BJ (cell line): ENCODE measurements around the gene OSBPL5. TPM values are rescaled to one million over a fixed set of nuclear protein-coding genes. Genes with fewer than 3 reads are reported as not detected.

Source experiments
- CTCF ChIA-PET: fragments of 350-600 bp; formaldehyde crosslinking; extraction: SDS; loops from one replicate; lab custom pipeline; 2021; ENCODE audit warnings: antibody characterized with exemption, inconsistent platforms; lab: Yijun Ruan, JAX
- POLR2A ChIA-PET: fragments of 300-600 bp; sonication (Branson Sonifier 250); formaldehyde crosslinking; extraction: SDS; loops from one replicate; lab custom pipeline; 2021; ENCODE audit warnings: antibody characterized with exemption; lab: Charles Lee
- DNase-seq: peaks from one replicate; pipeline ENCODE4 v3.0.0-alpha.2; 2011; ENCODE audit warnings: low read depth
- H3K27me3 ChIP-seq: 2 replicates; pipeline ENCODE4 v1.6.0; 2011; ENCODE audit warnings: low read length; ENCODE audit not compliant: control insufficient read depth, insufficient read depth
- H3K36me3 ChIP-seq: 2 replicates; pipeline ENCODE4 v1.5.1; 2011; ENCODE audit warnings: low read length; ENCODE audit not compliant: control insufficient read depth, insufficient read depth
- H3K4me3 ChIP-seq: 2 replicates; pipeline ENCODE4 v1.5.1; 2011; ENCODE audit warnings: low read depth, mild to moderate bottlenecking, control low read depth, low read length
- polyA plus RNA-seq: library from polyadenylated mRNA; depleted of rRNA; stranded (reverse); fragments of >200 nt; gene quantifications from 2 replicates; pipeline ENCODE4 v1.2.3, GENCODE V29; 2011
- TF ChIP-seq, protein P1 (sequence below): IDR thresholded peaks from 2 replicates; pipeline ENCODE4 v1.5.1; 2011; ENCODE audit warnings: low read depth, mild to moderate bottlenecking, control low read depth, inconsistent platforms, low read length, moderate library complexity; ENCODE audit not compliant: insufficient read depth

Gene OSBPL5
- polyA plus RNA-seq, 1 experiment, result 20.8 TPM

GRCh38 chr11:3134218-3134621, 30.9 kb downstream of the OSBPL5 start:
- no peaks in the 10 kb centered on the region for H3K27me3 ChIP-seq
- POLR2A ChIA-PET, result no interaction called here
- no peak for DNase-seq
- TF ChIP-seq, protein P1, sequence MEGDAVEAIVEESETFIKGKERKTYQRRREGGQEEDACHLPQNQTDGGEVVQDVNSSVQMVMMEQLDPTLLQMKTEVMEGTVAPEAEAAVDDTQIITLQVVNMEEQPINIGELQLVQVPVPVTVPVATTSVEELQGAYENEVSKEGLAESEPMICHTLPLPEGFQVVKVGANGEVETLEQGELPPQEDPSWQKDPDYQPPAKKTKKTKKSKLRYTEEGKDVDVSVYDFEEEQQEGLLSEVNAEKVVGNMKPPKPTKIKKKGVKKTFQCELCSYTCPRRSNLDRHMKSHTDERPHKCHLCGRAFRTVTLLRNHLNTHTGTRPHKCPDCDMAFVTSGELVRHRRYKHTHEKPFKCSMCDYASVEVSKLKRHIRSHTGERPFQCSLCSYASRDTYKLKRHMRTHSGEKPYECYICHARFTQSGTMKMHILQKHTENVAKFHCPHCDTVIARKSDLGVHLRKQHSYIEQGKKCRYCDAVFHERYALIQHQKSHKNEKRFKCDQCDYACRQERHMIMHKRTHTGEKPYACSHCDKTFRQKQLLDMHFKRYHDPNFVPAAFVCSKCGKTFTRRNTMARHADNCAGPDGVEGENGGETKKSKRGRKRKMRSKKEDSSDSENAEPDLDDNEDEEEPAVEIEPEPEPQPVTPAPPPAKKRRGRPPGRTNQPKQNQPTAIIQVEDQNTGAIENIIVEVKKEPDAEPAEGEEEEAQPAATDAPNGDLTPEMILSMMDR, result no peak
- peaks cover 10% of the 10 kb centered on the region for H3K36me3 ChIP-seq
- CTCF ChIA-PET, result no interaction called here
- no peak overlapping the region for H3K4me3 ChIP-seq

DNA sequence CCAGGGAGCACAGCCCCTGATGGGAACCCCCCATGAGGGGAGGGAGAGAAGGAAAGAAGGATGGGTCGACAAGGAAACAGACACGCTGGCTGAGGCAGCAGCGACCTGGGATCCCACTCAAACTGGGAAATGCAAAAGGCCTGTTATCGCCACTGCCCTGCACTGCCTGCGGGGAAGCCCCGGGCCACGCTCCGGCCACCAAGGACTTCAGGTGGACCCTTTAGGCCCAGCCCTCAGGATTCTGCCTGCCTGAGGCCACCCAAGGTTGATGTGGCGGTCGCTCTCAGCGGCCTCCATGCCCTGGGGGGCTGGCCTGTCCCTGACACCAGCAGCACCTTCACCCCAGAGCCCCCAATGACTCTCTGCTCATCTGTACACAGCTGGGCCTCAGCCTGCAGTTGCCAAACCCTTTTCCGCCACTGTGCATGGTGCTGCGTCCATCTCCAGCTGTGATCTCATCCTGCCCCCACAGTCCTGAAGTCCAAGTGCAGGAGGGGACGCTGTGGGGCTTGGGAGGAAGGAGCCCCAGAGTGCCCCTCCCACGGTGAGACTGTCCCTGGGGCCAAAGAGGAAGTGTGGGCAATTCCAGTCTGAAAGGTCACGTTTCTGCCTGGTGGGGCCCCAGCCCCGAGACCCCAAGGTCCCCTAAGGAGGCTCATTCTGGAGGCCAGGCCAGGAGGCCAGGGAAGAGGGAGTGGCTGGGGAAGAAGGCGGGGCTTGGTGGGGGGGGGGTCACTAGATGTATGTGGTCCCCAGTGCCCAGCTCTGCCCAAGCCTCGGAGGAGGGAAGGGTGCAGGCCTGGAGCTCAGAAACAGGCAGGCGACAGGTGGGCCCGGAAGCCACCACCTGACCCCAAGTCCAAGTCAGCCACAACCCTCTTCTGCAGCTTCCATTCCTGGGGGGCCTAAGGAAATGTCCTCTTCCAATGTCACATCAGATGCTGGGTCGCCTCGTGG, 31.6 kb downstream of the OSBPL5 start:
- CTCF ChIA-PET, result no interaction called here
- no peak overlapping the region for H3K4me3 ChIP-seq
- POLR2A ChIA-PET, result no interaction called here
- TF ChIP-seq, protein P1, result no peak
- peaks cover 14% of the 10 kb centered on the region for H3K36me3 ChIP-seq
- no peaks in the 10 kb centered on the region for H3K27me3 ChIP-seq
- no peak for DNase-seq

DNA sequence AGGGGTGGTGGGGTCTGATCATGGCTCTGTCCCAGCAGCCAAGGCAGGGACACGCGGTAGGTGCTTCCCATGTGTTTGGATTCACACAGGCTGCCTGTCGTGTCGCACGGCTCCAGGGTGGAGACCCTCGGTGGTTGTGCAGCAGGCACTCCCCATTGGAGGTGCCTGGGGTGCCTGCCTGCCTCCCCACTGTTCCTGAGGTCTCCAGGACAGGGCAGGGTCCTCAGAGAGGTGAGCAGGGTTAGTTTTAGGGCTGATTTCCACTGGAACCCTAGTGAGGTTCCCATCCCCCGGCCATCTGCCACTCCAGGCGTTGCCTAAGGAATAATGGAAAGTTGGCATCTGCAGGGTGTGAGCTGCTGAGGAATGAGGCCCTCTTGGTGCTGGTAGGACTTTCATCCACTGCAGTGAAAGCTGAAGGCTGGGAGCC, 32.3 kb downstream of the OSBPL5 start:
- ChIA-PET CTCF (no interaction called here), POLR2A (no interaction called here)
- TF ChIP-seq, protein P1, result no peak
- H3K27me3 ChIP-seq, result no peaks in the 10 kb centered on the region
- H3K36me3 ChIP-seq, result peaks cover 19% of the 10 kb centered on the region
- DNase-seq, result no peak
- no peak overlapping the region for H3K4me3 ChIP-seq

DNA sequence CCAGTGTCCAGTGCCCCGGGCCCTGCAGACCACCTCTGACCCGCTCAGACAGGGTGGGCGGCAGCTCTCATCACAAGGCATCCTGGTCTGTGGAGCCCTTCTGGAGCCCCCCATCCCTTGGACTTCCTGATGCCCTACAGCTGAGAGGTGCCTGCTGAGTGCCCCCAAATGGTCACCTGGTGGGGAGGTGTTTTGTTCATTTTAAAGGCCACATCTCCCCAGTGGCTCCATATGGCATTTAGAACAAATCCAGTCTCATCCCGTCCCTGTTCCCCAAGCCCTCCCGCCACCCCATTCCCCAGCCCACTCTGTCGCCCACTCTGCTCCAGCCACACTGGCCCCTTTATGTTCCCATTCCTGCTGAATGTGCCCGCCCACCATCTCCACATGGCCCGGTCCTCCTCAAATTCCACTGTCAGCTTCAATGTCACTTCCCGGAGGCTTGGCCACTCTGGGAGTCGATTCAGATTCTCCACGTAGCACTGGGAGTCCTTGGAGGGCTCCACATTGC, 32.8 kb downstream of the OSBPL5 start:
- no peak for DNase-seq

More for the DNA sequence above, 32.8 kb downstream of the OSBPL5 start:
- Histone ChIP-seq H3K4me3 (no peak overlapping the region), H3K36me3 (peaks cover 20% of the 10 kb centered on the region), H3K27me3 (no peaks in the 10 kb centered on the region)
- POLR2A ChIA-PET, result no interaction called here
- CTCF ChIA-PET, result no interaction called here
- TF ChIP-seq, protein P1, result no peak
